ENCODE data around the gene ANGPTL7. TPM values are rescaled to one million over a fixed set of nuclear protein-coding genes. Genes with fewer than 3 reads are reported as not detected.

The ANGPTL7 gene
- total RNA-seq, 1 donor from 2014 or later: 1.1 TPM

- peaks cover 92% of the 10 kb centered on the region for H3K36me3 ChIP-seq
- H3K27ac ChIP-seq (replicated peaks): no peak overlapping the region
- TF ChIP-seq CTCF (IDR thresholded peaks at IDR 0.05; ENCODE audit: borderline replicate concordance): no peak
- H3K9me3 ChIP-seq (replicated peaks): no peaks in the 10 kb centered on the region
- DNase-seq: no peak
- no peaks in the 10 kb centered on the region for H3K4me1 ChIP-seq
- intact Hi-C loops (cut with micrococcal nuclease): no loop called here
- no peaks in the 10 kb centered on the region for H3K27me3 ChIP-seq (ENCODE audit: low read depth)
- no peak overlapping the region for H3K4me3 ChIP-seq
Measured at GRCh38 chr1:11215381-11216005, 26.3 kb downstream of the ANGPTL7 start.

- no peak for DNase-seq
- Histone ChIP-seq H3K36me3 (peaks cover 91% of the 10 kb centered on the region), H3K4me3 (no peak overlapping the region), H3K27me3 (ENCODE audit: low read depth) (no peaks in the 10 kb centered on the region), H3K27ac (replicated peaks) (no peak overlapping the region), H3K4me1 (peaks cover 5% of the 10 kb centered on the region), H3K9me3 (replicated peaks) (no peaks in the 10 kb centered on the region)
- intact Hi-C loops (cut with micrococcal nuclease): no loop called here
- no peak for TF ChIP-seq CTCF (IDR thresholded peaks at IDR 0.05; ENCODE audit: borderline replicate concordance)
Measured at GRCh38 chr1:11216074-11216473, 26.9 kb downstream of the ANGPTL7 start.

GRCh38 chr1:11227106-11228077, 38.2 kb downstream of the ANGPTL7 start:
- H3K27ac ChIP-seq (replicated peaks): no peak overlapping the region
- H3K9me3 ChIP-seq (replicated peaks): no peaks in the 10 kb centered on the region
- no peak overlapping the region for H3K4me3 ChIP-seq
- intact Hi-C loops (cut with micrococcal nuclease): no loop called here
- no peak for DNase-seq
- H3K27me3 ChIP-seq (ENCODE audit: low read depth): no peaks in the 10 kb centered on the region
- peaks cover 91% of the 10 kb centered on the region for H3K36me3 ChIP-seq
- H3K4me1 ChIP-seq: no peaks in the 10 kb centered on the region
- TF ChIP-seq CTCF (IDR thresholded peaks at IDR 0.05; ENCODE audit: borderline replicate concordance): no peak

GRCh38 chr1:11229203-11229602, 40.0 kb downstream of the ANGPTL7 start:
- no peaks in the 10 kb centered on the region for H3K9me3 ChIP-seq (replicated peaks)
- no peak for TF ChIP-seq CTCF (IDR thresholded peaks at IDR 0.05; ENCODE audit: borderline replicate concordance)
- no peak overlapping the region for H3K27ac ChIP-seq (replicated peaks)
- no peaks in the 10 kb centered on the region for H3K4me1 ChIP-seq
- no peak overlapping the region for H3K4me3 ChIP-seq
- H3K36me3 ChIP-seq: peaks cover 98% of the 10 kb centered on the region
- no peaks in the 10 kb centered on the region for H3K27me3 ChIP-seq (ENCODE audit: low read depth)
- intact Hi-C loops (cut with micrococcal nuclease): no loop called here
- no peak for DNase-seq

- intact Hi-C loops (cut with micrococcal nuclease): no loop called here
- no peak for DNase-seq
- H3K36me3 ChIP-seq: peaks cover 100% of the 10 kb centered on the region
- no peak overlapping the region for H3K27ac ChIP-seq (replicated peaks)
- peaks cover 19% of the 10 kb centered on the region for H3K4me1 ChIP-seq
- H3K9me3 ChIP-seq (replicated peaks): no peaks in the 10 kb centered on the region
- no peak overlapping the region for H3K4me3 ChIP-seq
- no peaks in the 10 kb centered on the region for H3K27me3 ChIP-seq (ENCODE audit: low read depth)
- no peak for TF ChIP-seq CTCF (IDR thresholded peaks at IDR 0.05; ENCODE audit: borderline replicate concordance)
Measured at GRCh38 chr1:11233208-11233607, 44.1 kb downstream of the ANGPTL7 start.
